GM18505 (cell line): ENCODE data around the gene USB1.
A peak's percentile ranks its signal among the peaks of the same experiment; 100 is the strongest.

Source experiments
- ATAC-seq: cut with Tn5 transposase; IDR thresholded peaks from one replicate; pipeline ENCODE4 v1.9.1; 2021; ENCODE audit not compliant: unreplicated experiment
- POLR2A ChIP-seq: IDR thresholded peaks from 4 replicates; pipeline ENCODE4 v1.6.1; 2011; ENCODE audit warnings: borderline replicate concordance; ENCODE audit not compliant: insufficient read depth, insufficient read length; ENCODE audit errors: extremely low read depth

USB1 gene

GRCh38 chr16:58000706-58001676, at the start of gene USB1:
TSS of gene USB1 (plus strand) at chr16:58001407. CDS start at chr16:58001484, 77 bp downstream.
- peak; percentile 71 for ATAC-seq
- peak; percentile 89 for TF ChIP-seq POLR2A

GRCh38 chr16:57952909-57953308, 48.3 kb upstream of the USB1 start:
- no peak for ATAC-seq
- TF ChIP-seq POLR2A, result no peak

GRCh38 chr16:57953857-57954256, 47.4 kb upstream of the USB1 start:
- no peak for TF ChIP-seq POLR2A
- no peak for ATAC-seq

- TF ChIP-seq POLR2A, result no peak
- no peak for ATAC-seq
Observed at GRCh38 chr16:57955572-57956188, 45.5 kb upstream of the USB1 start.

GRCh38 chr16:57956270-57956808, 44.9 kb upstream of the USB1 start:
- no peak for TF ChIP-seq POLR2A
- no peak for ATAC-seq

GRCh38 chr16:57956924-57957672, 44.1 kb upstream of the USB1 start:
- TF ChIP-seq POLR2A, result no peak
- no peak for ATAC-seq

- no peak for ATAC-seq
Observed at GRCh38 chr16:57957673-57958392, 43.4 kb upstream of the USB1 start.

GRCh38 chr16:57958544-57958943, 42.7 kb upstream of the USB1 start:
- TF ChIP-seq POLR2A, result no peak
- ATAC-seq, result no peak

More at GRCh38 chr16:57957673-57958392, 43.4 kb upstream of the USB1 start:
- TF ChIP-seq POLR2A, result no peak

- no peak for ATAC-seq
- no peak for TF ChIP-seq POLR2A
Observed at GRCh38 chr16:57959121-57959520, 42.1 kb upstream of the USB1 start.

GRCh38 chr16:57959804-57960203, 41.4 kb upstream of the USB1 start:
- no peak for ATAC-seq
- no peak for TF ChIP-seq POLR2A

GRCh38 chr16:57960310-57960709, 40.9 kb upstream of the USB1 start:
- ATAC-seq, result no peak
- TF ChIP-seq POLR2A, result no peak

GRCh38 chr16:57960826-57961472, 40.3 kb upstream of the USB1 start:
- TF ChIP-seq POLR2A, result no peak
- no peak for ATAC-seq
